SK-N-DZ (cell line): Measurements from ENCODE around the gene CD22.

Experiments
- DNase-seq: peaks from one replicate; pipeline ENCODE4 v3.0.0-alpha.2; 2015; ENCODE audit warnings: low spot score

The CD22 gene

GRCh38 chr19:35295792-35296462 lies 33.1 kb upstream of the CD22 start:
- DNase-seq = no peak

DNA sequence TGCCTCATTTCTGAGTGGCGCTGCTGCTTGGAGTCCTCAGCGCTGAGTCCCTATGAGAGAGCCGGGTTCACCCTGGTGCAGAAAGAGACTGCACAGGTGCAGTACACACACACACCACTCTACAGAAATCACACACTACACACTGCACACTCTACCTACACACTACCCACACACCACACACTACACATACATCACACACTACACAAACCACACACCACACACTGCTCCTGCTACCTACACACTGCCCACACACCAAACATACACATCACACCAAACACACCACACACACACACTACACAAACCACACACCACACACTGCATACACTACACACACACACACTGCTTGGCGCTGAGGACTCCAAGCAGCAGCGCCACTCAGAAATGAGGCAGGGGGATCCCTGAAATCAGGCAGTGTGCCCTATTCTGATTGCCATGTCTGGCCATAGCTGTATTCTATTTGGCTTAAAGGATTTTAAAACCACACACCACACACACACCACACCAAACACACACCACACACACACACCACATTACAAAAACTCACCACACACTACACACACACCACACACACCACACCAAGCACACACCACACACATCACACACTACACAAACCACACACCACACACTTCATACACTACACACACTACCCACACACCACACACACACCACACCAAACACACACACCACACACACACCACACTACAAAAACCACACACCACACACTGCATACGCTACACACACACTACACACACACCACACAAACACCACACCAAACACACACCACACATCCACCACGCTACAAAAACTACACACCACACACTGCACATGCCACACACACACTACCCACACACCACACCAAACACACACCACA lies 32.1 kb upstream of the CD22 start:
- no peak for DNase-seq

- no peak for DNase-seq
Measured at GRCh38 chr19:35297515-35297848, 31.5 kb upstream of the CD22 start.

- no peak for DNase-seq
Measured at GRCh38 chr19:35297922-35298321, 31.1 kb upstream of the CD22 start.

DNA sequence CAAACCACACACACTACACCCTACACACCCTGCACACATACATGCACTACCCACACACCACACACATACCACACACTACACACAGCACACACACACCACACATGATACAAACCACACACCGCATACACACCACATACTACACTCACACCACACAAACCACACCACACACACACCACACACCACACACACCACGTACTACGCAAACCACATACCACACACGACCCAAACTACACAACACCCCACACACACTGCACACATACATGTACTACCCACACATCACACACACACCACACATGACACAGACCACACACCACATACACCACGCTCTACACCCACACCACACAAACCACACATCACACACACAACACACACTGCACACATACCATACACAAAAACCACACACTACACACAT lies 30.4 kb upstream of the CD22 start:
- no peak for DNase-seq

DNA sequence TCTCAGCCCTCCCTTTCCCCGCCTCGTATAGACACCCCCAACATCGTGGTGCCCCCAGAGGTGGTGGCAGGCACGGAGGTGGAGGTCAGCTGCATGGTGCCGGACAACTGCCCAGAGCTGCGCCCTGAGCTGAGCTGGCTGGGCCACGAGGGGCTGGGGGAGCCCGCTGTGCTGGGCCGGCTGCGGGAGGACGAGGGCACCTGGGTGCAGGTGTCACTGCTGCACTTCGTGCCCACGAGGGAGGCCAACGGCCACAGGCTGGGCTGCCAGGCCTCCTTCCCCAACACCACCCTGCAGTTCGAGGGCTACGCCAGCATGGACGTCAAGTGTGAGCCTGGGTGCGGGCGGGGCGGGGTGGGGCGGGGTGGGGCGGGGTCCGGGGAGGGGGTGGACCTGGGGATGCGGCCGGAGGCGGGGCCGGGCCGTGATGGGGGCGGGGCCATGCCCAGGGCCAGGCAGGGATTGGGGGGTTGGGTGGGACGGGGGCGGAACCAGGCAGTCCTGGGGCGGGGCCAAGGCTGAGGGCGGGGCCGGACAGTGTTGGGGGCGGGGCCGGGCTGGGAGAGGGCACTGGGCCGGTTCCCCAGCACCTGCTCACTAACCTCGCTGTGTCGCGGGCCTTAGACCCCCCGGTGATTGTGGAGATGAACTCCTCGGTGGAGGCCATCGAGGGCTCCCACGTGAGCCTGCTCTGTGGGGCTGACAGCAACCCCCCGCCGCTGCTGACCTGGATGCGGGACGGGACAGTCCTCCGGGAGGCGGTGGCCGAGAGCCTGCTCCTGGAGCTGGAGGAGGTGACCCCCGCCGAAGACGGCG lies 29.3 kb upstream of the CD22 start:
- DNase-seq = no peak

GRCh38 chr19:35300339-35300649 lies 28.7 kb upstream of the CD22 start:
- no peak for DNase-seq

GRCh38 chr19:35301961-35302360 lies 27.0 kb upstream of the CD22 start:
- DNase-seq = no peak

DNA sequence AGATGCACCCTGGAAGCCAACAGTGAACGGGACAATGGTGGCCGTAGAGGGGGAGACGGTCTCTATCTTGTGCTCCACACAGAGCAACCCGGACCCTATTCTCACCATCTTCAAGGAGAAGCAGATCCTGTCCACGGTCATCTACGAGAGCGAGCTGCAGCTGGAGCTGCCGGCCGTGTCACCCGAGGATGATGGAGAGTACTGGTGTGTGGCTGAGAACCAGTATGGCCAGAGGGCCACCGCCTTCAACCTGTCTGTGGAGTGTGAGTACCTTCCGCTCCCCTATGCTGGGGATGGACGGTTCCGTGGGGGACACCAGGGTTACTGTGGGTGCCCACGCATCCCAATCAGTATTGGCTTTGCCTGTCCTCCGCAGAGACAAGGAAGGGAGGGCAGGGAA lies 26.5 kb upstream of the CD22 start:
- DNase-seq = no peak

- no peak for DNase-seq
Measured at GRCh38 chr19:35303357-35303915, 25.6 kb upstream of the CD22 start.

DNA sequence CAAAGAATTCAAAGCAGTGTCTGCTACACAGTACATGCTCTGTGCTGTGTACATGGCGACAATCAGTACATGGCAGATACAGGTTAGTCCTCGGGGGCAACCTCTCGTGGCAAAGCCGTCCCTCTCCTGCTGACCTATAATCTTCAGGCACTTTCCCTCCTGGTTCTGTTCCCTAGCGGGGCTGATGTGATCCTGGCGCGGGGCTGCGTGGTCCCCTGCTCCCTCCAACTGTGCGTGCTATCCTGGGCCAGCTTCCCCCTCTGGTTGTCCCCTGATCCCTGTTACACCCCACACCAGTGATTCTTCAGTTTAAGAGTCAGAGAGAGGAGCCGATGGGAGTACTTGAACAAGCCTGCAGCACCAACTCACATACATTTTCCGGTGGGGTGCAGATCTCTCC lies 25.0 kb upstream of the CD22 start:
- DNase-seq = no peak

- DNase-seq = no peak
Measured at GRCh38 chr19:35305181-35305580, 23.8 kb upstream of the CD22 start.

GRCh38 chr19:35306473-35307246 lies 22.3 kb upstream of the CD22 start:
- DNase-seq = no peak

- no peak for DNase-seq
Measured at GRCh38 chr19:35307931-35308330, 21.1 kb upstream of the CD22 start.

- DNase-seq = no peak
Measured at GRCh38 chr19:35308910-35309309, 20.1 kb upstream of the CD22 start.

GRCh38 chr19:35309481-35310279 lies 19.3 kb upstream of the CD22 start:
- peak; percentile 22 for DNase-seq

DNA sequence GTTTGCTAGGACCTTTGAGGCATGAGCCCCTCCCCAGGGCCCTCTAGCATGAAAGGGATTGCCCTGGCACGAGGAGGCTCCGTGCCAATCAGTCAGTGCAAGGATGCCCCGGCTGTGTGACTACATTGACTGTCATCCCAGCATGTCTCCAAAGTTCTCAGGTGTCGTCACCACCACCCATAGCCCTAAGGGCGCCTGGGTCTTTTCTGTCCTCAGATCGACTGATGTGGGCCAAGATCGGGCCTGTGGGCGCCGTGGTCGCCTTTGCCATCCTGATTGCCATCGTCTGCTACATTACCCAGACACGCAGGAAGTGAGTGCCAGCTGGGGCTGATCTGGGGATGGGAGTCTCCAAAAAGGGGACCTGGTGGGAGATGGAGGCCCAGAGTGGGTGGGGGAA lies 18.7 kb upstream of the CD22 start:
- no peak for DNase-seq

- DNase-seq = no peak
Measured at GRCh38 chr19:35310811-35311465, 18.0 kb upstream of the CD22 start.

DNA sequence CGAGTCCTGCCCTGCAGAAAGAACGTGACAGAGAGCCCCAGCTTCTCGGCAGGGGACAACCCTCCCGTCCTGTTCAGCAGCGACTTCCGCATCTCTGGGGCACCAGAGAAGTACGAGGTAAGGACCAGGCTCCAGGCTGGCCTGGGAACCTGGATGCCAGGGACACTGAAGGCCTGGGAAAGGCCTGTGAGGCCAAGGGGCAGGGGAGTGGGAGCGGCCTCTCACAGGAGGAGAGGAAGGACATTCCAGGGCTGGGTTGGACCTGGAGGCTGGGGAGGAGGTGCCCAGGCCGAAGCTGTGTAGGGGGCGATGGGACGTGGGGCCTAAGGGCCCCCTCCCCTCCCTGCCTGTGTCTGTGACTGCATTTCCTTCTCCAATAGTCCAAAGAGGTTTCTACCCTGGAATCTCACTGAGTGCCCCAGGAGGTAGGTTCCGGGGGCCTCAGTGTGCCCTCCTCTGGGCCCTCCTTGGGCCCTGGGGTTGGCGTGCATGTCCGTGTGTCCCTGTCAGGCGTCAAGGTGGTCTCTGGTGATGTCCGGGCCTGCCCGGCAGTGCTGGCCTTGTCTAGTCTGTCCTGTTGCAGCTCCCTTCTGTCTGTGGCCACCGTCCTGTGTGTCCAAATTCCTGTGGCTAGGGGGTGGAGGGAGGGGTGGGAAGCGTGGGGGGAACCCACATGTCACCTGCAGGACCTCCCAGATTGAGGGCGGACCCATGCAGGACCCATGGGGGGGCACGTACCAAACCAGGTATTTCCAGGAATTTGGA lies 16.9 kb upstream of the CD22 start:
- no peak for DNase-seq
